Endothelial cell of umbilical vein (primary cell): Measurements from ENCODE around the gene TMEM169. TPM values are rescaled to one million over a fixed set of nuclear protein-coding genes. Genes with fewer than 3 reads are reported as not detected.

ENCODE experiments used
- BruUV-seq: library from RNA; stranded (reverse); fragments of 400-500 nt; replicated peaks from 2 replicates; lab custom pipeline; 2021; lab: Mats Ljungman, UMichigan
- CTCF ChIA-PET: fragments of 300-600, 350-600 bp; sonication (Branson Sonifier 250); formaldehyde crosslinking; loops from one replicate; lab custom pipeline; 2021; ENCODE audit warnings: antibody characterized with exemption, inconsistent platforms; lab: Charles Lee
- POLR2A ChIA-PET: fragments of 300-600, 350-600 bp; sonication (Branson Sonifier 250); formaldehyde crosslinking; loops from one replicate; lab custom pipeline; 2021; ENCODE audit warnings: antibody characterized with exemption, inconsistent platforms; lab: Charles Lee
- DNase-seq: peaks from one replicate; pipeline ENCODE4 v3.0.0-alpha.2; 2011; ENCODE audit warnings: low read depth, low spot score
- FAIRE-seq: peaks from 2 replicates; lab custom pipeline; 2011; peaks lifted over from hg19 to GRCh38; lab: Jason Lieb, UNC
- H2AFZ ChIP-seq: 2 replicates; pipeline ENCODE4 v1.6.0; 2012; ENCODE audit warnings: low read depth, low read length, control low read depth, inconsistent platforms
- H3K27ac ChIP-seq: 2 replicates; pipeline ENCODE4 v1.5.1; 2011; ENCODE audit warnings: low read depth, mild to moderate bottlenecking, control low read depth, low read length, moderate library complexity; ENCODE audit not compliant: insufficient read depth
- H3K27me3 ChIP-seq, 2 experiments: 2 replicates each; pipeline versions ENCODE4 v1.6.0 to v1.6.1; 2011; ENCODE audit warnings: low read length in 2 of 2, mixed read lengths in 1 of 2; ENCODE audit not compliant: control insufficient read depth in 2 of 2, insufficient read depth in 2 of 2
- H3K36me3 ChIP-seq, 2 experiments: 2 replicates in 1 of 2; 3 replicates in 1 of 2; pipeline ENCODE4 v1.5.1; 2011; ENCODE audit warnings: low read length in 2 of 2, mild to moderate bottlenecking in 1 of 2, moderate library complexity in 1 of 2; ENCODE audit not compliant: control insufficient read depth in 2 of 2, insufficient read depth in 2 of 2; ENCODE audit errors: extremely low read depth in 1 of 2
- H3K4me1 ChIP-seq: 3 replicates; pipeline ENCODE4 v1.5.1; 2011; ENCODE audit warnings: mild to moderate bottlenecking, low read length; ENCODE audit not compliant: control insufficient read depth, insufficient read depth; ENCODE audit errors: extremely low read depth
- H3K4me2 ChIP-seq: 2 replicates; pipeline ENCODE4 v1.6.1; 2011; ENCODE audit warnings: low read length, control low read depth, mixed read lengths; ENCODE audit not compliant: insufficient read depth
- H3K4me3 ChIP-seq, 3 experiments: fragments of 200-600 bp in 1 of 3; sonication (generic), shearing (Covaris generic) in 1 of 3; replicated peaks in 1 of 3; 2 replicates each; pipeline ENCODE4 v1.5.1; 2011 to 2016; ENCODE audit warnings: control low read depth in 3 of 3, low read length in 3 of 3, mild to moderate bottlenecking in 2 of 3, inconsistent platforms in 1 of 3, low read depth in 1 of 3, moderate library complexity in 1 of 3; ENCODE audit not compliant: insufficient read depth in 1 of 3
- H3K79me2 ChIP-seq: 2 replicates; pipeline ENCODE4 v1.6.0; 2012; ENCODE audit warnings: low read length, inconsistent platforms; ENCODE audit not compliant: control insufficient read depth, insufficient read depth
- H3K9ac ChIP-seq: replicated peaks from 2 replicates; pipeline ENCODE3; 2011; ENCODE audit warnings: low read length, control low read depth; ENCODE audit not compliant: insufficient read depth; ENCODE audit errors: extremely low read depth
- H3K9me1 ChIP-seq: replicated peaks from 3 replicates; pipeline ENCODE4 v1.6.0; 2011; ENCODE audit warnings: mild to moderate bottlenecking, low read length; ENCODE audit not compliant: control insufficient read depth, insufficient read depth; ENCODE audit errors: extremely low read depth
- H3K9me3 ChIP-seq: replicated peaks from 2 replicates; pipeline ENCODE4 v1.5.1; 2012; ENCODE audit warnings: low read length, inconsistent platforms; ENCODE audit not compliant: control insufficient read depth, insufficient read depth
- H4K20me1 ChIP-seq: replicated peaks from 2 replicates; pipeline ENCODE3; 2011; ENCODE audit warnings: mild to moderate bottlenecking, low read length; ENCODE audit not compliant: control insufficient read depth, insufficient read depth; ENCODE audit errors: extremely low read depth
- CTCF ChIP-seq, 2 donors: IDR thresholded peaks; 1 replicate in 1 of 2; 2 replicates in 1 of 2; pipeline ENCODE4 v1.5.1; 2011; ENCODE audit warnings: low read length in 2 of 2, mild to moderate bottlenecking in 2 of 2, moderate library complexity in 2 of 2, control low read depth in 1 of 2, inconsistent platforms in 1 of 2, low read depth in 1 of 2; ENCODE audit not compliant: insufficient read depth in 1 of 2; ENCODE audit errors: extremely low read depth in 1 of 2
- EZH2 ChIP-seq: IDR thresholded peaks from 2 replicates; pipeline ENCODE4 v1.6.1; 2012; ENCODE audit warnings: borderline replicate concordance, low read depth, mild to moderate bottlenecking, moderate library complexity, low read length, inconsistent platforms; ENCODE audit not compliant: severe bottlenecking
- FOS ChIP-seq: IDR thresholded peaks from 2 replicates; pipeline ENCODE4 v1.6.1; 2011; ENCODE audit warnings: mild to moderate bottlenecking, low read length, moderate library complexity, borderline replicate concordance; ENCODE audit not compliant: insufficient read depth
- GATA2 ChIP-seq: IDR thresholded peaks from 2 replicates; pipeline ENCODE4 v1.7.0; 2011; ENCODE audit warnings: low read depth, mild to moderate bottlenecking, moderate library complexity, mixed read lengths, low read length; ENCODE audit not compliant: insufficient read length, insufficient read depth
- JUN ChIP-seq: IDR thresholded peaks from 2 replicates; pipeline ENCODE4 v1.6.1; 2011; ENCODE audit warnings: borderline replicate concordance, low read depth; ENCODE audit not compliant: insufficient read length, insufficient read depth
- MYC ChIP-seq: IDR thresholded peaks from one replicate; pipeline ENCODE4 v1.6.1; 2011; ENCODE audit warnings: mild to moderate bottlenecking, low read depth, low read length
- POLR2A ChIP-seq: IDR thresholded peaks from 2 replicates; pipeline ENCODE4 v1.6.1; 2012; ENCODE audit warnings: low read depth, mild to moderate bottlenecking, control low read depth, low read length
- POLR2AphosphoS5 ChIP-seq: IDR thresholded peaks from 2 replicates; pipeline ENCODE4 v1.6.1; 2012; ENCODE audit warnings: low read depth, mild to moderate bottlenecking, control low read depth, low read length, moderate library complexity; ENCODE audit not compliant: insufficient read depth
- dilution Hi-C: fragments of 300-500 bp; cut with MboI; formaldehyde crosslinking; loops from one replicate; pipeline ENCODE4 v1.15.0; 2019; ENCODE audit warnings: low sequenced_read_pairs; ENCODE audit not compliant: extremely low pct_ligation_motif_present
- intact Hi-C: fragments of 100-400 bp; cut with micrococcal nuclease; formaldehyde crosslinking; loops from one replicate; pipeline ENCODE4 v1.10.0; 2022
- polyA plus RNA-seq, 4 experiments: library from polyadenylated mRNA; depleted of rRNA in 3 of 4; stranded (reverse) in 3 of 4; unstranded in 1 of 4; fragments of >200 nt; gene quantifications; 2 replicates each; pipeline versions ENCODE4 v1.2.1 to v1.2.3, GENCODE V29; 2011 to 2012; ENCODE audit warnings: missing spikeins in 1 of 4
- total RNA-seq: library from RNA; stranded (reverse); gene quantifications from 2 replicates; pipeline ENCODE4 v1.2.3, GENCODE V29; 2021
- TF ChIP-seq, protein P1 (sequence below): IDR thresholded peaks from 2 replicates; pipeline ENCODE4 v1.6.1; 2011; ENCODE audit not compliant: insufficient read depth, insufficient read length

The TMEM169 gene
- total and polyA plus RNA-seq, 2 donors (not counting 3 experiments of a cell fraction or from before 2014, with no cell fraction given): 0.20 TPM; not detected in 1

DNA sequence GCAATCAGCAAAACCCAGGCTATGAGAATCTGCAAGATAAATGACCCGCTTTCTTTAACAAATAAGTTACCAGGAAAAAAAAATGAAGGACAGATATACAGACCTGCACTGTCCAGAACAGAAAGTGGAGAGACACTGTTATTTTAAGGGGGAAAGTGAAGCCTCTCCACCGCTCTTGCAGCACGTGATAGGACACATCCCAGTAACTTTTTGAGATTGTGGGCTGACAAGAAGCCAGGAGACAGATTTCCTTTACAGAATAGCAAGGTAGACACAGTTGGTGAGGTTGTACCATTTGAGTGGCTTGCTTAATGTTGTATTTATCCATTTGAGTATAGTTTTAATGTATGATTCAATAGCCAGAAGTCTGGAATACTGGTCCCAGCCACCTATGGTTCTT, 13.0 kb downstream of the TMEM169 start:
- H4K20me1 ChIP-seq: no peaks in the 10 kb centered on the region
- ChIA-PET CTCF (interaction anchor here (1.9 kb wide), 1 partner anchor 10 kb away, joined by 6 read pairs; no protein-coding TSS in a partner anchor), POLR2A (no interaction called here)
- H2AFZ ChIP-seq: no peak overlapping the region
- no peaks in the 10 kb centered on the region for H3K9me1 ChIP-seq
- H3K27ac ChIP-seq: no peak overlapping the region
- DNase-seq: no peak
- no peaks in the 10 kb centered on the region for H3K4me1 ChIP-seq
- no peaks in the 10 kb centered on the region for H3K9me3 ChIP-seq
- intact Hi-C loops (no loop called here), dilution Hi-C loops (no loop called here)
- no peak for FAIRE-seq
- TF ChIP-seq CTCF (IDR thresholded peaks at IDR 0.05; ENCODE audit: extremely low read depth in 1 of 2, insufficient read depth in 1 of 2, low read depth in 1 of 2, low read length in 2 of 2) (no peak), JUN (no peak), POLR2AphosphoS5 (no peak), GATA2 (no peak), POLR2A (no peak), EZH2 (no peak), MYC (no peak), FOS (no peak)
- TF ChIP-seq, protein P1, sequence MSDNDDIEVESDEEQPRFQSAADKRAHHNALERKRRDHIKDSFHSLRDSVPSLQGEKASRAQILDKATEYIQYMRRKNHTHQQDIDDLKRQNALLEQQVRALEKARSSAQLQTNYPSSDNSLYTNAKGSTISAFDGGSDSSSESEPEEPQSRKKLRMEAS: no peak
- no peak overlapping the region for H3K4me3 ChIP-seq
- no TSS peak for BruUV-seq
- H3K4me2 ChIP-seq: no peak overlapping the region
- no peak overlapping the region for H3K9ac ChIP-seq
- H3K27me3 ChIP-seq: peaks cover 11 to 33% of the 10 kb centered on the region in 2 experiments
- H3K36me3 ChIP-seq: no peaks in the 10 kb centered on the region
- no peaks in the 10 kb centered on the region for H3K79me2 ChIP-seq
